NCI-H1694 treated with DMSO at 0.1 percent for 48 hours (cell line): ENCODE measurements around the gene NAA80.
"Not testable (repeated sequence)": the region's sequence is repeated elsewhere in the genome, so short reads cannot be mapped to it uniquely, and the experiment has no call there.

Source experiments
- DNase-seq: peaks from one replicate; lab custom pipeline; 2025; lab: John Stamatoyannopoulos, UW

Gene NAA80

GRCh38 chr3:50314342-50314741, 15.1 kb upstream of the NAA80 start:
- no peak for DNase-seq

- not testable (repeated sequence) for DNase-seq
These were observed 12.8 kb upstream of the NAA80 start for GRCh38 chr3:50312041-50312440.

- no peak for DNase-seq
These were observed 5.4 kb upstream of the NAA80 start for GRCh38 chr3:50304601-50305000.

GRCh38 chr3:50303013-50303815, 4.0 kb upstream of the NAA80 start, which contains the start of gene HYAL1:
Gene HYAL1, minus strand, starts transcription at chr3:50303574. Its CDS starts 618 bp downstream, at chr3:50302956.
- no peak for DNase-seq

- no peak for DNase-seq
These were observed 3.1 kb upstream of the NAA80 start for GRCh38 chr3:50302095-50303012.

GRCh38 chr3:50300681-50301254, 1.6 kb upstream of the NAA80 start:
- no peak for DNase-seq

GRCh38 chr3:50299929-50300680, 900 bp upstream of the NAA80 start:
- DNase-seq: no peak

GRCh38 chr3:50299638-50299928, 378 bp upstream of the NAA80 start:
- no peak for DNase-seq

GRCh38 chr3:50297896-50298725, 1.1 kb downstream of the NAA80 start:
- no peak for DNase-seq

GRCh38 chr3:50297384-50297775, 1.8 kb downstream of the NAA80 start:
- DNase-seq: no peak

- no peak for DNase-seq
These were observed 2.4 kb downstream of the NAA80 start for GRCh38 chr3:50296721-50297383.

- DNase-seq: no peak
These were observed 3.4 kb downstream of the NAA80 start for GRCh38 chr3:50295553-50296431.

GRCh38 chr3:50294492-50295403, 4.5 kb downstream of the NAA80 start:
- DNase-seq: no peak

- DNase-seq: no peak
These were observed 5.1 kb downstream of the NAA80 start for GRCh38 chr3:50294089-50294488.

- no peak for DNase-seq
These were observed 6.0 kb downstream of the NAA80 start for GRCh38 chr3:50293079-50293801.

- DNase-seq: peak; percentile 76
These were observed 6.8 kb downstream of the NAA80 start, which contains the start of gene IFRD2 for GRCh38 chr3:50292159-50293078. Gene IFRD2, minus strand, starts transcription at chr3:50292429. Its CDS starts 155 bp downstream, at chr3:50292274.
